ENCODE measurements around the gene ASS1. TPM values are rescaled to one million over a fixed set of nuclear protein-coding genes. Genes with fewer than 3 reads are reported as not detected.
A peak's percentile ranks its signal among the peaks of the same experiment; 100 is the strongest.

The ASS1 gene
- total RNA-seq, 1 donor from 2014 or later: 74.4 TPM

DNA sequence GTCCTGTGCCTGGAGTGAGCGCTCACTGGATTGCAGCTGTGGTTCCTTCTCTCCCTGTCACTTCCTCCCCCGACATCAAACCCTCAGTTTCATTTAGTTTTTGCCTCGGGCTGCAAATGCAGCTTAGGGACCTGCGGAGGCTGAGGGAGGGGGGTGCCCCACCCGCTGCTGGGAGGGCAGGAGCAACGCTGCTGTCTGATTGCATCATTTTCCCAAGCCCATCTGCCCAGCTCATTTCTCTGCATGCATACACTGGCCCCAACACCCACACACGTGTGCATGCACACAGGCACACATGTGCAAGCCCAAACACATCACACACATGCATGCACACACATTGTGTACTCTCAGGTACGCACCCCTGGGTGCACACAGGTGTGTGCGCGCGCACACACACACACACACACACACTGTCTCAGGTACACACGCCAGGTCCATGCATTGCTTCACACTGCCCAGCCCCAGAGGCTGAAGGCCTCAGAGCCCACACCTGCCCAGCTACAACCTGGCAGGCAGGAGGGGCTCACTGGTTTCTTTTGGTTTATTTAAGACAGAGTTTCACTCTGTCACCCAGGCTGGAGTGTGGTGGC lies 3.4 kb downstream of the ASS1 start:
- no peak for DNase-seq
- intact Hi-C loops (cut with DNase I): no loop called here
- no peak for ATAC-seq (ENCODE audit: poor library complexity)

DNA sequence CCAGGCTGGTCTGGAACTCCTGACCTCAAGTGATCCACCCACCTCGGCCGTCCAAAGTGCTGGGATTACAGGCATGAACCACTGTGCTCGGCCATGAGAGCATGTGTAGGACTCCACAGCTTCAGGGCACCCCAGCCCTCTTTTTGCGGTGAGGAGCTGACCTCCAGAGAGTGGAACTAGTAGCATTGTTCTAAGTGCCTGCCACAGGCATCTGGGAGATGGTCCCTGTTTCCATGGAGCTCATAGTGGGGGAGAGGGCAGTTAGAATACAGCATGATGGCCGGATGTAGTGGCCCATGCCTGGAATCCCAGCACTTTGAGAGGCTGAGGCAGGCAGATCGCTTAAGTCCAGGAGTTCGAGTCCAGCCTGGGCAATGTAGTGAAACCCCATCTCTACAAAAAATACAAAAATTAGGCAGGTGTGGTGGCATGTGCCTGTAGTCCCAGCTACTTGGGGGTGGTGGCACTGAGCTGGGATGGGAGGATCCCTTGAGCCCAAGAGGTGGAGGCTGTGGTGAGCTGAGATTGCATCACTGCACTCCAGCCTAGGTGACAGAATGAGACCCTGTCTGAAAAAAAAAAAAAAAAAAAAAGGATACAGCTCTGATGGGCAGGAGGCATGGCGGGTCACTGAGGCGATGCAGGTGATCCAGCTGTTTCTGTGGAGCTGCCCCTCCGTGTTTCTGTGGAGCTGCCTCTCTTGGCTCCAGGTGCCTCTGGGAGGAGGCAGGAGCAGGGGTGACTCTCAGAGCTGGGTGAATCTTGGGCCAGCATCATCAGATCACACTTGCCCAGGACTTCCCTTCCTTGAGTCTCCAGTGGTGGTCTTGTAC lies 4.2 kb downstream of the ASS1 start:
- DNase-seq: no peak
- no peak for ATAC-seq (ENCODE audit: poor library complexity)
- intact Hi-C loops (cut with DNase I): no loop called here

DNA sequence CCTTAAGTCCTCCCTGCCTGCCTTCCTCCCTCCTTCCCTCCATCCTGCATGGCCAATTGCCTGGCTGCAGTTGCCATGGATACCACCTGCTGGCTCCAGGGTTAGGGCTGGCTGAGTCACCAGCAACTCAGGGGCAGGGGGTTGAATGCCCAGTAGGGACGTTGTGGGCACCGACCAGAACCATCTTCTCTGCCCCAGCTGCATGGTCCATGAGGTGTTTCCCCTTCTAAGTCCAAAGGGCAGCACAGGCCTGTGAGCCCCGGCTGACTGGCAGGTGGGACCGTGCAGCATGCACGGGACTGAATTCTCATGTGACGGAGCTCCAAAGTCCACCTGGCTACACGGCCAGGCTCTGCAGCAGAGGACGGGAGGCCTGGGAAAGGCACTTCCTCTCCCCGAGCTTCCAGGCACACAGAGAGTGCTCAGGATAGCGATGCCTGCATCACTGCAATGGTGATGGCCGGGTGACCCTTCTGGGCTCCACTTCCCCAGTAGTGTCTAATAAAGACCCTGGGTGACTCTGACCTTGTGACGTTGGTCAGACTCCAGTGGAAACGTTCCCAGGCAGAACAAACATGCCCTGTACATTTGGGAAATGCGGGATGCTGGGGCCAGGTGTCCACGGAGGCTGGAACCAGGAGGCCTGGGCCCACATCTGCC lies 5.7 kb downstream of the ASS1 start:
- intact Hi-C loops (cut with DNase I): no loop called here
- ATAC-seq (ENCODE audit: poor library complexity) (no peak), DNase-seq (no peak)

DNA sequence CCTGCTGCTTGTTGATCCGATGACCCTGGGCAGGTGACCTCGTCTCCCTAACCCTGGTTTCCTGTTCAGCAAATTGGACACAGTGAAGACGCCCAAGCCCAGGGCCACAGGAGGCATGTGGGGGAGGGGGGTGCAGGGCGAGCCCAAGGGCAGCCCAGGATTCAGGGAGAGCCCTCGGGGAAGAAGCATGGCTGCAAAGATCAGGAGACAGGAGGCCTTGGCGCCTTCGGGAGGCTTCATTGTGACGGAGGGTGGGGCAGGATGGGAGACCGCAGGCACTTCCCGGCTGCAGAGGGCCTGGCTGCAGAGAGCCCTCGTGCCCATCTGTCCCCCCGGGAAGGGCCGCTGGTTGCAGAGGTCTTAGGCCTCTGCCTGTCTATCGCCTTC lies 6.2 kb downstream of the ASS1 start:
- ATAC-seq (ENCODE audit: poor library complexity): no peak
- intact Hi-C loops (cut with DNase I): no loop called here

DNA sequence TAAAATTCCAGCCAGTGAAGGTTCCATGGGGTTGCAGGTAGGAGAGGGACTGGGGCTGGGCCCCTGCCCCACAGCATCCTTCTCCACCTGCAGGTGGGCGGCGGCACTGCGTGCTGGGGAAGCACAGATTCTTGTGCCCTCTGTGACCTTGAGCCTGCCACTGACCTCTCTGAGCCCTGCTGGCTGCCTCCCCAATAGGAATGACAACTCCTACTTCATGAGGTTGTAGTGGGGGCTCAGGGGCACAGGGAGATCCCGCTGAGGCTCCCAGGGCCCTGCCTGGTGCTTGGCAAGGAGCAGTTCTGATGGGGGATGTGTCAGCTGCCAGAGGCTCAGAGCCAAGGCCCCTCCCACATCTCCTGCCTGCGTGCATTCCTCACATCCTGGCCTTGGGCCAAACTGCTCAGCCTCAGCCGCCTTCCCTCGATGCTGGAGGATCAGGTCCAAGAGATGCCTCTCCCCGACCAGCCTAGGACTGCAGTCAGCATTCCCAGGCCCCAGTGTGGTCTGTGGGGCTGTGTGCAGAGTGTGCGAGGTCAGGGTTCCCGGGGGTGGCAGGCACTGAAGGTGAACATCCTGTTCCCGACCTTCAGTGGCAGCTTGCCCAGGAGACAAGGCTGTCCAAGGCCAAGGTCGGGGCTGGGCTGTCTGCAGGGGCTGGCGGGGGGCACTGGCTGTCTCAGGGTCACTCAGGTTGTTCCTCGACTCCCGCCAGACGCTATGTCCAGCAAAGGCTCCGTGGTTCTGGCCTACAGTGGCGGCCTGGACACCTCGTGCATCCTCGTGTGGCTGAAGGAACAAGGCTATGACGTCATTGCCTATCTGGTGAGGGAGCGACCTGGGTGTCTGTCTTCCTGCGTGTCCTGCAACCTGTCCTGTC lies 7.0 kb downstream of the ASS1 start:
- intact Hi-C loops (cut with DNase I): no loop called here
- peak; percentile 89 for DNase-seq
- ATAC-seq (ENCODE audit: poor library complexity): peak; percentile 78

More for the DNA sequence above, 6.2 kb downstream of the ASS1 start:
- no peak for DNase-seq

DNA sequence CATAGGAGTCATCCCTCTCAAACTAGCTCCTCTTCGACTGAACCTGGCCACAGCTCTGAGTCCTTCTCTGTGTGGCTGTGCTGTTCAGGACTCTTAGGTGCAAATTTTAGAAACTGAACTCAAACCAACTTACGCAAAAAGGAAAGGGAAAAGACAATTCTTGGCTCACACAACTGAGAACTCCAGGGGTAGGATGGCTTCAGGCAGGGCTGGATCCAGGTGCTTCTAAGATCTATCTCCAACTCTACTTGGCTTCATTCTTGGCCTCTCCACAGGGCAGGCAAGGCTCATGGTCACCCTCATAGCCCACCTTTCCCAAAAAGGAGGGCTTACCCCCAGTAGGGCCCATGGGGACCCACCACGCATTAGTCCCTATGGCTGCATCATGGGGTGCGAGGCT lies 8.1 kb downstream of the ASS1 start:
- no peak for DNase-seq
- intact Hi-C loops (cut with DNase I): no loop called here
- no peak for ATAC-seq (ENCODE audit: poor library complexity)

DNA sequence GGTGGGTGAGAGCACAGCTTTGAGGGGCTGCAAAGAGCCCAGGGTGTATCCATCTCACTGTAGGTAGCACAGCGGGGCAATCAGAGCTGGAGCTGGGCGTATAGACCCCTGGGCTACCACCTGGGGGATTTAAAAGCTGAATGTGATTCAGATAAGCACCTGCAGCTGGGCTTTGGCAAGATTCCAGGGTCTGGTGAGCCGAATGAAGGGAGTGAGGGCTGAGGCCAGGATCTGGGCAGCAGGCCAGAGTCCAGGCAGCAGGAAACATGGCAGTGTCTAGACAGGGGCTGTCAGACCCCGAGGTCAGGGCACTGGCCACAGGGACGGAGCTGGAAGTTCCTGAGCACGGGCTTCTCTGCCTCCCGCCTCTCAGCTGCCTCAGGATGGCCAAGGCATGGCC lies 8.7 kb downstream of the ASS1 start:
- peak; percentile 75 for DNase-seq
- intact Hi-C loops (cut with DNase I): no loop called here
- peak; percentile 26 for ATAC-seq (ENCODE audit: poor library complexity)

DNA sequence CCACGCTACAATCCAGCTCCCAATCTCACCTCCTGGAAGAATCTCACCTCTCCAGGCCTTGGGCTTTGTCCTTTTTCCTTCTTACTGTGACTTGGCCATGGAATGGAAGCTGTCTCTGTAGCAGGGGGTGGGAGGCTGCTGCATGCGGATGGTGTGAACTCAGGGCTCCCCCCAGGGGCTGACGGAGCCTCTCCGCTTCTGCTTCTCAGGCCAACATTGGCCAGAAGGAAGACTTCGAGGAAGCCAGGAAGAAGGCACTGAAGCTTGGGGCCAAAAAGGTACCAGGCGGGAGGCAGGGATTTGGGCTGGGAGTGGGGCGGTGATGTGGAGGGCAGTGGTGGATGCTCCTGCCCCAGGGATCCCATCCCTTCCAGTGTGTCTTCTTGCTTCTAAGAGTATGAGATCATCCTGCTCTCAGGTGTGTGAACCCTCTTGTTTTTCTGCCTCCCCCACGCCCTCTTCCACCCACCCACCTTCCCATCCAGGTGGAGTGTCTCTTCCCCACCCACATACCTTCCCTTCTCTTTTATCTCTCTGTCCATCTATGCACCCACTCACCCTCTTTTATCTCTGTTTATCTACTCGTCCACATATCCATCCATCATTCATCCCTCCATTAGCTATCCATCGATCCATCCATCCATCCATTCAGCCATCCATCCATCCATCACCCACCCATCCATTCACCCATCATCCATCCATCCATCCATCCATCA lies 9.5 kb downstream of the ASS1 start:
- ATAC-seq (ENCODE audit: poor library complexity) (no peak), DNase-seq (no peak)
- intact Hi-C loops (cut with DNase I): no loop called here

DNA sequence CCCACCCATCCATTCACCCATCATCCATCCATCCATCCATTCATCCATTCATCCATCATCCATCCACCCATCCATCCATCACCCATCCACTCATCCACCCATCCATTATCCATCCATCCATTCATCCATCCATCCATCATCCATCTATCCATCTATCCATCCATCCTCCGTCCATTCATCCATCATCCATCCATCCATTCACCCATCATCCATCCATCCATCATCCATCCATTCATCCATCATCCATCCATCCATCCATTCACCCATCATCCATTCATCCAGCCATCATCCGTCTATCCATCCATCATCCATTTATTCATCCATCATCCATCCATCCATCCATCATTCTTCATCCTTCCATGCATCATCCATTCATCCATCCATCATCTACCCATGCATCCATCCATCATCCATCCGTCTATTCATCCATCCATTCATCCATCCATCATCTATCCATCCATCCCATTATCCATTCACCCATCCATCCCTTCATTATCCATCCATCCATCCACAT lies 10.1 kb downstream of the ASS1 start:
- DNase-seq: no peak
- intact Hi-C loops (cut with DNase I): no loop called here
- no peak for ATAC-seq (ENCODE audit: poor library complexity)

DNA sequence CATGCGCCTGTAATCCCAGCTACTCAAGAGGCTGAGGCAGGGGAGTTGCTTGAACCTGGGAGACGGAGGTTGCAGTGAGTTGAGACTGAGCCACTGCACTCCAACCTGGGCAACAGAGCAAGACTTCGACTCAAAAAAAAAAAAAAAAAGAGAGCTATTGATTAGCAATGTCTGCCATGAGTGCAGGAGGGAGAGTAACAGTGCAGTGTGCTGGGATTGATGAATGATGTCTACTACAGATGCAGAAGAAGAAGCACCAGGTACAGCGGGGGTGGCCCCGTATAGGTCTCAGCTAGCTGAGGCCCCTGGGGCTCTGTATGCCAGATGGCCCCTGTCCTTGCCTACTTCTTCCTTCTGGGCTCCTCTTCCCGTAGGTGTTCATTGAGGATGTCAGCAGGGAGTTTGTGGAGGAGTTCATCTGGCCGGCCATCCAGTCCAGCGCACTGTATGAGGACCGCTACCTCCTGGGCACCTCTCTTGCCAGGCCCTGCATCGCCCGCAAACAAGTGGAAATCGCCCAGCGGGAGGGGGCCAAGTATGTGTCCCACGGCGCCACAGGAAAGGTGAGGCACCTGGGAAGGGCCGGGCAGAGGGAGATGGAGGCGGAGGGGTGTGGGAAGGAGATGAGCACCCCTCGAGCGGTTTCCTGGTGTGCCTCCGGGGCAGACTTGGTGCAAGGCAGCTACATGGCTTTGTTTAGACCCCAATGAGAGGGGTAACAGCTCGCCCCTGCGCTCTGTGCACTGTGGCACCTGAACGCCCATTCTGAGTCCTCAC lies 13.5 kb downstream of the ASS1 start:
- ATAC-seq (ENCODE audit: poor library complexity) (no peak), DNase-seq (no peak)

DNA sequence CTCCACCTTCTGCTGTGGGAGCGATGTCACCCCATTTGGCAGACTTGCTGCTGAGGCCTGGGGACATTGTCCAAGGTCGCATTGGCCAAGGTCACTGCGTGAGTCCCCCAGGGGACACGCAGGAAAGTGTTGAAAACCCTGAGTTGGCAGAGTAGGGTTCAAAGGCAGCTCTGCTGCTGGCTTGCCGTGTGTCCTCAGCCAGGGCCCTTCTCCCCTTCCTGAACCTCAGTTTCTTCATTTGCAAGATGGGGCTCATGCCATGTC lies 14.0 kb downstream of the ASS1 start:
- DNase-seq (no peak), ATAC-seq (ENCODE audit: poor library complexity) (no peak)
- intact Hi-C loops (cut with DNase I): no loop called here

More for the DNA sequence above, 13.5 kb downstream of the ASS1 start:
- intact Hi-C loops (cut with DNase I): no loop called here

DNA sequence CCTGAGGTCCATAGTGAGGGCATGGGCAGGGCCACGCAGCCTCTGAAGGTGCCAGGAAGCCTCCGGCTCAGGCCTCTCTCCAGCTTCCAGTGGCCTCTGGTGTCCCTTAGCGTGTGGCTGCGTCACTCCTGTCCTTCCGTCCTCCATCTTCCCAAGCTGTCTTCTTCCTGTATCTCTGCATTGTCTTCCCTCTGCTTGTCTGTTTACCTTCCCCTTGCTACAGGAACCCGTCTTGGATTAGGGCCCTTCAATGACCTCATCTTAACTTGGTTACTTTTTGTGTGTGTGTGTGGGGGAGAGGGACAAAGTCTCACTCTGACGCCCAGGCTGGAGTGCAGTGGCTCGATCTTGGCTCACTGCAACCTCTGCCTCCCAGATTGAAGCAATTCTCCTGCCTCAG lies 14.4 kb downstream of the ASS1 start:
- ATAC-seq (ENCODE audit: poor library complexity): no peak
- DNase-seq: no peak
- intact Hi-C loops (cut with DNase I): no loop called here

DNA sequence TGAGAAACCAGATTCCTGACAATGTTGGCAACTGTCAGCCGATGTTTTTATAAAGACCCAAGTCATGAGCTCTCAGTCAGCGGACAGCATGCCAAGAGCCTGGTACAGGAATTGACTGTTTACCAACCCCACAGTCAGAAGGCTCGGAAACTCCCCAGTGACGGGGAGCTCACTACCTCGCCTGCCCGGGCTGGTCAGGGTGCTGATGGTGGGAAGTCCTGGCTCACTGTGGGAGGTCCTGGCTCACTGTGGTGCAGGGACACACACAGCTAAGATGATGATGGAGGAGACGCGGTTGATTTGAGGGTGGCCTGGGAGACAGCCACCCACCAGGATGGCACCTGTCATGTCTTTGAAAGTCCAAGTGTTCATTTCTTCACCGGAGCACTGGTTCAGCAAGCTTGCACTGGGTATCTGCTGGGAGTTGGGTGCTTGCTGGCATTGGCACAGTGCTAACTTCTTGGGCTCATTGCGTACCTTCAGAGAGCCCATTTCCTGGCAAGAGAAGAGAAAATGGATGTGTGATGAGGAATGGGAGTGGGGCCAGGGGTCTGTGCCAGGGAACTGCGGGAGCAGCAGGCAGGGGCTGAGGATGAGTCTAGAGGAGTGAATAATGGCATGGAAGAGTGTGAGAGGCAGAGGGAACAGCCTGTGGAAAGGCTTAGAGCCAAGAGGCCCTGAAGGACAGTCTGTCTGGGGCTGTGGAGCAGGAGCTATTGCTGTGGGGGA lies 15.3 kb downstream of the ASS1 start:
- intact Hi-C loops (cut with DNase I): no loop called here
- no peak for ATAC-seq (ENCODE audit: poor library complexity)

DNA sequence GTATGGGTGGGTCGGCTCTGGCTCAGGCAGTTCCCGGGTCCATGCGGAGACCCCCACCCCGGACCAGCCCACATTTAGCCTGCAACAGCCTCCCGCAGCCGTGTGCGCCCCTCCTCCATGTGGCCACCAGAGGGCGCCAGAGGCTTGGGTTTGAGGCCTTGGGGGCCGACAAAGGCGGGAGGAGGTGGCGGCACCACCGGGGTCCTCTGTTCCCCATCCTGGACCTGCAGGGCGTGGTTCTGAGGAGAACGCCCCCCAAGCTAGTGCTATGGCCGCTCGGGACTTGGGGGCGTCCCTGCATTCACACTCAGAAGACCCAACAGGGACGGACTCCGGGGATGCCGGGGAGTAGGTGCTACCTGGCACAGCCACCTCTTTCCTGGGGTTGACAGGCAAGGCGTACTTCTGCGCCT lies 16.5 kb downstream of the ASS1 start:
- DNase-seq (peak; percentile 71), ATAC-seq (ENCODE audit: poor library complexity) (peak; percentile 70)
- intact Hi-C loops (cut with DNase I): loop anchor here (1.0 kb wide), 1 partner anchor 222 kb away; no protein-coding TSS in a partner anchor

More for the DNA sequence above, 15.3 kb downstream of the ASS1 start:
- no peak for DNase-seq

DNA sequence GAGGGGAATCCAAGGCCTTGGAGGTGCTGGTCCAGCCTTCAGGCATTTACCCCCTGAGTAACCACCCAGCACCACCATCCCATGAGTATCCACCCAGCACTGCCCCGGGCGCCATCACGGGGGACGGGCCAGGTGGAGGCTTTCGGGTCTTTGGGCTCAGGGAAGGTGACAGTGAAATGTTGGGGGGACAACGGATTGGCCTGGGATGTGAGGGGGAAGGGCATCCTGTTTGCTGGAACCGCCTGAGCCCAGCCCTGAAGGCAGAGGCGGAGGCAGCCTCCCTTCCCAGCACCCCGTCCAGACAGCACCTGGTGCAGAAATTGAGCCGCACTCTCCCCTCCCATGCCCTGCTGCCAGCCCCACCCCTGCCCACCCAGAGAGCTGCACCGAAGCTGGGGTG lies 17.0 kb downstream of the ASS1 start:
- intact Hi-C loops (cut with DNase I): loop anchor here (1.0 kb wide), 1 partner anchor 222 kb away; no protein-coding TSS in a partner anchor
- no peak for ATAC-seq (ENCODE audit: poor library complexity)
- no peak for DNase-seq

DNA sequence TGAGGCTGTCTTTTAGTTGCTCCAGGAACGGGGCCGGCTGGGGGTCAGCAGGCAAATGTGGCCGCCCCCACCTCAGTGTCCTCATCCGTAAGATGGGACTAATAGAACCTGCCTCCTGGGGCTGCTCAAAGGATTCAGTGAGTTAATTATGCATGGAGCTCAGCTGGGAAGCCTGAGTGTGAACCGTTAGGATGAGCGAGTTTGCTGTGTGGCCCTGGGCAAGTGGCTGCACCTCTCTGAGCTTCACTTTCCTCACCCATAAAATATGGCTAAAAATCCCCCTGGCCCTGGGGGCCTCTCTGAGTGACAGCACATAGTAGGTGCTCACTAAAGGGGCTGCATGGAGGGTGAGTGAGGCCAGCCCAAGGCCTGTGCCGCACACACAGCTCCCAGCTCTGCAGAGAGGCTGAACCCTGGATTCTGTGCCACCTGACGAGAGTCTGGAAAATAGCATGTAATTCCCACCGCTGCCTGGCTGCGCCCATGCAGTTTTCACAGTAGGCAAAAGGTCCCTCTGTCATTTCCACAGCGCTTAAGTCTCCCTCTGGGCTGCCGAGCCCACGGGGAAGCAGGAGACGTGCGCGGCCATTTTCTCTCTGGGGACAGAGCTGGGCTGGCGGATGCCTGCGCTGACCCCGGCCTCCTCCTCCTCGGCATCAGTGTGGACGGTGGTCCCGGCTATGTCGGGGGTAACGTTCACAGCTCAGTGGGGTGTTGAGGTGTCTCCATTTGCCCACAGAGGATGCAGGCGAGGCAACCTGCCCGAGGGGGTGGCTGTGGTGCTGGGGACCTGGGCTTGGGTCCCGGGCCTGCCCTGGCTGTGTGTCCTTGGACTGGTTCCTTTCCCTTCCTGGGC lies 18.2 kb downstream of the ASS1 start:
- ATAC-seq (ENCODE audit: poor library complexity) (no peak), DNase-seq (no peak)
- intact Hi-C loops (cut with DNase I): no loop called here
